Hepatocyte (in vitro differentiated cells): ENCODE measurements around the gene PARD3B. TPM values are rescaled to one million over a fixed set of nuclear protein-coding genes. Genes with fewer than 3 reads are reported as not detected.
A peak's percentile ranks its signal among the peaks of the same experiment; 100 is the strongest.

Experiments used
- DNase-seq: peaks from one replicate; pipeline ENCODE4 v3.0.0-alpha.2; 2016; ENCODE audit warnings: low spot score
- H2AFZ ChIP-seq: fragments of 200-600 bp; sonication (generic); 2 replicates; pipeline ENCODE4 v1.6.0; 2016; ENCODE audit warnings: antibody characterized with exemption, mild to moderate bottlenecking
- H3K27ac ChIP-seq: fragments of 200-600 bp; sonication (generic); 2 replicates; pipeline ENCODE4 v1.5.1; 2016; ENCODE audit warnings: mild to moderate bottlenecking
- H3K27me3 ChIP-seq: fragments of 200-600 bp; sonication (generic); 2 replicates; pipeline ENCODE4 v1.6.1; 2016
- H3K36me3 ChIP-seq: fragments of 200-600 bp; sonication (generic); replicated peaks from 2 replicates; pipeline ENCODE4 v1.5.1; 2016; ENCODE audit warnings: low read depth; ENCODE audit not compliant: insufficient read depth
- H3K4me1 ChIP-seq: fragments of 200-600 bp; sonication (generic); 2 replicates; pipeline ENCODE4 v1.5.1; 2016; ENCODE audit warnings: mild to moderate bottlenecking, moderate library complexity; ENCODE audit not compliant: insufficient read depth
- H3K4me2 ChIP-seq: fragments of 200-600 bp; sonication (generic); 2 replicates; pipeline ENCODE4 v1.6.0; 2016
- H3K4me3 ChIP-seq: fragments of 200-600 bp; sonication (generic); 2 replicates; pipeline ENCODE4 v1.5.1; 2016; ENCODE audit warnings: mild to moderate bottlenecking
- H3K79me2 ChIP-seq: fragments of 200-600 bp; sonication (generic); 2 replicates; pipeline ENCODE4 v1.6.0; 2017; ENCODE audit warnings: mild to moderate bottlenecking
- H3K9me2 ChIP-seq: fragments of 200-600 bp; sonication (generic); replicated peaks from 2 replicates; pipeline ENCODE4 v1.6.0; 2017; ENCODE audit warnings: mild to moderate bottlenecking; ENCODE audit not compliant: insufficient read depth
- H3K9me3 ChIP-seq: fragments of 200-600 bp; sonication (generic); 2 replicates; pipeline ENCODE4 v1.5.1; 2016; ENCODE audit warnings: low read depth, mild to moderate bottlenecking
- H4K20me1 ChIP-seq: fragments of 200-600 bp; sonication (generic); 2 replicates; pipeline ENCODE4 v1.6.0; 2016; ENCODE audit warnings: mild to moderate bottlenecking; ENCODE audit not compliant: insufficient read depth, poor library complexity, severe bottlenecking
- EZH2 ChIP-seq: fragments of 200-600 bp; sonication (generic); IDR thresholded peaks from 2 replicates; pipeline ENCODE4 v1.6.1; 2016; ENCODE audit warnings: antibody characterized with exemption, mild to moderate bottlenecking, borderline replicate concordance
- EZH2phosphoT487 ChIP-seq: fragments of 200-600 bp; sonication (generic); IDR thresholded peaks from one replicate; pipeline ENCODE4 v1.6.1; 2018; ENCODE audit warnings: antibody characterized with exemption, mild to moderate bottlenecking, low read depth, moderate library complexity; ENCODE audit not compliant: unreplicated experiment, severe bottlenecking
- WGBS: methylation state at CpG from one replicate; pipeline ENCODE4 v1.1.6; 2016; ENCODE audit warnings: low lambda C conversion rate; ENCODE audit errors: missing lambda C conversion rate; 5-methylcytosine and 5-hydroxymethylcytosine counted together
- polyA plus RNA-seq: library from polyadenylated mRNA; unstranded; fragments of >200 nt; fragmentation: Nextera tagmentation; extraction: Ambion mirVana; gene quantifications from 2 replicates; pipeline ENCODE4 v1.2.1, GENCODE V29; 2016
- total RNA-seq: library from RNA; depleted of rRNA; stranded (reverse); fragments of >200 nt; gene quantifications from 2 replicates; pipeline ENCODE4 v1.2.3, GENCODE V29; 2014
- TF ChIP-seq, protein P1 (sequence below): fragments of 200-600 bp; sonication (generic); IDR thresholded peaks from 2 replicates; pipeline ENCODE4 v1.5.1; 2016; ENCODE audit warnings: antibody characterized with exemption, mild to moderate bottlenecking; ENCODE audit not compliant: poor library complexity

Gene PARD3B
- total and polyA plus RNA-seq, 2 experiments from 2014 or later, result 11.5 to 21.7 TPM

DNA sequence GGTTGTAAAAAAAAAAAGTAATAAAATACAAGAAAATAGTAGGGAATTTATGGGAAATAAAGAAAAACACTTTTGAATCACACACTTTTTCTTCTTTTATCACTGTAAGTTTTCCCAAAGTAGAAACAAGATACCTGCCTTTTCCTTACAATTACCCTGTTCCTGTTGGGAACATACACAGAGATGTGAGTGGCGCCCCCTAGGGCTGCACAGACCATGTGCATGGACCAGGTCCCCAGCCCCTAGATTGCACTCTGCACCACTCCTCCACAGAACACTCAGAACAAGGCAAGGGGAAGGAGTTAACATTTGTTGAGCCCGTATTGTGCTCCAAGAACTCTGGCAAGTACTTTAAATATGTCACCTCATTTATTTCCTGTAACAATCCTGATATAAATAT is 1018.4 kb downstream of the PARD3B start:
- Histone ChIP-seq H3K79me2 (no peaks in the 10 kb centered on the region), H2AFZ (no peak overlapping the region), H3K4me3 (no peak overlapping the region), H3K4me1 (no peaks in the 10 kb centered on the region), H3K27ac (no peak overlapping the region), H3K9me2 (no peaks in the 10 kb centered on the region), H3K36me3 (no peaks in the 10 kb centered on the region), H3K27me3 (no peaks in the 10 kb centered on the region), H3K4me2 (no peak overlapping the region), H3K9me3 (no peaks in the 10 kb centered on the region), H4K20me1 (no peaks in the 10 kb centered on the region)
- DNase-seq, result no peak
- TF ChIP-seq, protein P1, sequence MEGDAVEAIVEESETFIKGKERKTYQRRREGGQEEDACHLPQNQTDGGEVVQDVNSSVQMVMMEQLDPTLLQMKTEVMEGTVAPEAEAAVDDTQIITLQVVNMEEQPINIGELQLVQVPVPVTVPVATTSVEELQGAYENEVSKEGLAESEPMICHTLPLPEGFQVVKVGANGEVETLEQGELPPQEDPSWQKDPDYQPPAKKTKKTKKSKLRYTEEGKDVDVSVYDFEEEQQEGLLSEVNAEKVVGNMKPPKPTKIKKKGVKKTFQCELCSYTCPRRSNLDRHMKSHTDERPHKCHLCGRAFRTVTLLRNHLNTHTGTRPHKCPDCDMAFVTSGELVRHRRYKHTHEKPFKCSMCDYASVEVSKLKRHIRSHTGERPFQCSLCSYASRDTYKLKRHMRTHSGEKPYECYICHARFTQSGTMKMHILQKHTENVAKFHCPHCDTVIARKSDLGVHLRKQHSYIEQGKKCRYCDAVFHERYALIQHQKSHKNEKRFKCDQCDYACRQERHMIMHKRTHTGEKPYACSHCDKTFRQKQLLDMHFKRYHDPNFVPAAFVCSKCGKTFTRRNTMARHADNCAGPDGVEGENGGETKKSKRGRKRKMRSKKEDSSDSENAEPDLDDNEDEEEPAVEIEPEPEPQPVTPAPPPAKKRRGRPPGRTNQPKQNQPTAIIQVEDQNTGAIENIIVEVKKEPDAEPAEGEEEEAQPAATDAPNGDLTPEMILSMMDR, result peak; percentile 29
- no peak for TF ChIP-seq EZH2phosphoT487
- 61% methylated on average over 2 of the region's 2 CpGs for WGBS

DNA sequence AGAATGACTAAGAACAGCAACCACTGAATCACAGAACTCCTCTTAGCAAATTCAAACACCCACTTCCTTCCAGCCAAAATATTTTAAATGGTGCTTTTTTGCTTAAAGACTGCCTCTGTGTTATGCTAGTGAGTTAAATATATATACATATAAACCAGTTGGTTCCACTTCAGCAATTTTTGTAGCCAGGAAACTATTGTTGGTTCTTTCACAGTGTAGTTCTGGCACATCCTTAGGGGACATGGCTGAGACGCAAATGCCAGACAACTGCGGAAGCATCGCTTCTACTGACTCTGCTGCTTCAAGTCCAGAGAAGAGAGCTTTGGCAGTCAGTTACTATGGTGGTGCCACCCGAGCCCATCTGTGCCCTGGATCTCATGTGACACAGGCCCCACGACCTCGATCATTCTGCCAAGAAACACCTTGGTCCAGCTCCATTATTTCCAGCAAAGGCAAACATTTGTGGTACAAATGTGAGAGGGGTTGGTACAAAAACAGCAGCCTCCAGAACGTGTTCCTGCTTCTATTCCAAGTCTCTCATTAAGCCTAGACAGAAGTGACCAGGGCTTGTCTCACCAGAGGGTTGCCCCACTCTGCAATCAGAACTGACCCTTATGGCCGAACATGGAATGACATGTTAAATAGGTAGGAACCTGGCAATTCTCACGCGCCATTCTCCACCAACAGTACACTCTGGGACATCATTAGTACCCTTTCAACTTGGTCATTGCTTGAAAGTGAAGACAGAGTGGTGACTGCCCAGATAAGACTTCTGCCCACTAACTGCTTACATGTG is 1019.3 kb downstream of the PARD3B start:
- Histone ChIP-seq H3K27me3 (no peaks in the 10 kb centered on the region), H3K4me3 (no peak overlapping the region), H3K36me3 (no peaks in the 10 kb centered on the region), H2AFZ (no peak overlapping the region), H3K27ac (peak overlapping the region; percentile 6), H4K20me1 (no peaks in the 10 kb centered on the region), H3K79me2 (no peaks in the 10 kb centered on the region), H3K9me3 (no peaks in the 10 kb centered on the region), H3K4me2 (no peak overlapping the region), H3K9me2 (no peaks in the 10 kb centered on the region), H3K4me1 (no peaks in the 10 kb centered on the region)
- TF ChIP-seq EZH2phosphoT487 (no peak), EZH2 (no peak)
- TF ChIP-seq, protein P1, result no peak
- DNase-seq, result no peak
- 72% methylated on average over 10 of the region's 10 CpGs for WGBS

DNA sequence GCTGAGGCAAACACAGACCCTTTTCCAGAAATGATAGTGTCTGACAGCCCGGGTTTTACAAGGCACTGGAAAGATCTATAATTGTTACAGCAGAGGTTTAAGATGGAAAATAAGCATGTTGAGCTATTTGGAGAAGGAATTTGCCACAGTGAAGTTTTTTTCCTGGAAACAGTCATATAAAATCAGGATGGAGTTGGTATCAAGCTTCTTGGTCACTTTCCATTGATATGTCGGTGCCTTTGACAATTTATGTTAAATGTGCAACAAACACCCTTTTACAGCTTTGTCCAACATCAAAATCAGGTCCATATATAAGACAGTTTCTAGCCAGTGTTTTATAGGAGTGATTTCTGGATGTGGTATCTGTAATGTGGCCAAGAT is 1019.9 kb downstream of the PARD3B start:
- 64% methylated on average over 2 of the region's 2 CpGs for WGBS
- TF ChIP-seq, protein P1, result no peak
- TF ChIP-seq EZH2phosphoT487, result no peak
- TF ChIP-seq EZH2, result no peak
- no peak overlapping the region for H3K27ac ChIP-seq
- no peaks in the 10 kb centered on the region for H3K36me3 ChIP-seq
- H3K4me3 ChIP-seq, result no peak overlapping the region
- H2AFZ ChIP-seq, result no peak overlapping the region
- no peaks in the 10 kb centered on the region for H4K20me1 ChIP-seq
- H3K4me2 ChIP-seq, result no peak overlapping the region
- H3K79me2 ChIP-seq, result no peaks in the 10 kb centered on the region
- H3K9me3 ChIP-seq, result no peaks in the 10 kb centered on the region
- no peak for DNase-seq
- no peaks in the 10 kb centered on the region for H3K9me2 ChIP-seq
- no peaks in the 10 kb centered on the region for H3K27me3 ChIP-seq
- H3K4me1 ChIP-seq, result no peaks in the 10 kb centered on the region
